Right kidney (tissue), 1 donor: ENCODE results near the gene ZNF574.

ENCODE experiments used
- DNase-seq: peaks from one replicate; pipeline ENCODE4 v3.0.0-alpha.2; 2016

ZNF574 gene

DNA sequence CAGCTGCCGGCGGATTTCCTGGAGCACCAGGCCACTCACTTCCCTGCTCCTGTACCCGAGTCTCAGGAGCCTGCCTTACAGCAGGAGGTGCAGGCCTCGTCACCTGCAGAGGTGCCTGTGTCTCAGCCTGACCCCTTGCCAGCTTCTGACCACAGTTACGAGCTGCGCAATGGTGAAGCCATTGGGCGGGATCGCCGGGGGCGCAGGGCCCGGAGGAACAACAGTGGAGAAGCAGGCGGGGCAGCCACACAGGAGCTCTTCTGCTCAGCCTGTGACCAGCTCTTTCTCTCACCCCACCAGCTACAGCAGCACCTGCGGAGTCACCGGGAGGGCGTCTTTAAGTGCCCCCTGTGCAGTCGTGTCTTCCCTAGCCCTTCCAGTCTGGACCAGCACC is 3.3 kb downstream of the ZNF574 start:
- no peak for DNase-seq

DNA sequence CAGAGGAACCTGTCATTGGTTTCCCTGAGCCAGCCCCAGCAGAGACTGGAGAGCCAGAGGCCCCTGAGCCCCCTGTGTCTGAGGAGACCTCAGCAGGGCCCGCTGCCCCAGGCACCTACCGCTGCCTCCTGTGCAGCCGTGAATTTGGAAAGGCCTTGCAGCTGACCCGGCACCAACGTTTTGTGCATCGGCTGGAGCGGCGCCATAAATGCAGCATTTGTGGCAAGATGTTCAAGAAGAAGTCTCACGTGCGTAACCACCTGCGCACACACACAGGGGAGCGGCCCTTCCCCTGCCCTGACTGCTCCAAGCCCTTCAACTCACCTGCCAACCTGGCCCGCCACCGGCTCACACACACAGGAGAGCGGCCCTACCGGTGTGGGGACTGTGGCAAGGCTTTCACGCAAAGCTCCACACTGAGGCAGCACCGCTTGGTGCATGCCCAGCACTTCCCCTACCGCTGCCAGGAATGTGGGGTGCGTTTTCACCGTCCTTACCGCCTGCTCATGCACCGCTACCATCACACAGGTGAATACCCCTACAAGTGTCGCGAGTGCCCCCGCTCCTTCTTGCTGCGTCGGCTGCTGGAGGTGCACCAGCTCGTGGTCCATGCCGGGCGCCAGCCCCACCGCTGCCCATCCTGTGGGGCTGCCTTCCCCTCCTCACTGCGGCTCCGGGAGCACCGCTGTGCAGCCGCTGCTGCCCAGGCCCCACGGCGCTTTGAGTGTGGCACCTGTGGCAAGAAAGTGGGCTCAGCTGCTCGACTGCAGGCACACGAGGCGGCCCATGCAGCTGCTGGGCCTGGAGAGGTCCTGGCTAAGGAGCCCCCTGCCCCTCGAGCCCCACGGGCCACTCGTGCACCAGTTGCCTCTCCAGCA is 4.2 kb downstream of the ZNF574 start:
- DNase-seq: no peak

DNA sequence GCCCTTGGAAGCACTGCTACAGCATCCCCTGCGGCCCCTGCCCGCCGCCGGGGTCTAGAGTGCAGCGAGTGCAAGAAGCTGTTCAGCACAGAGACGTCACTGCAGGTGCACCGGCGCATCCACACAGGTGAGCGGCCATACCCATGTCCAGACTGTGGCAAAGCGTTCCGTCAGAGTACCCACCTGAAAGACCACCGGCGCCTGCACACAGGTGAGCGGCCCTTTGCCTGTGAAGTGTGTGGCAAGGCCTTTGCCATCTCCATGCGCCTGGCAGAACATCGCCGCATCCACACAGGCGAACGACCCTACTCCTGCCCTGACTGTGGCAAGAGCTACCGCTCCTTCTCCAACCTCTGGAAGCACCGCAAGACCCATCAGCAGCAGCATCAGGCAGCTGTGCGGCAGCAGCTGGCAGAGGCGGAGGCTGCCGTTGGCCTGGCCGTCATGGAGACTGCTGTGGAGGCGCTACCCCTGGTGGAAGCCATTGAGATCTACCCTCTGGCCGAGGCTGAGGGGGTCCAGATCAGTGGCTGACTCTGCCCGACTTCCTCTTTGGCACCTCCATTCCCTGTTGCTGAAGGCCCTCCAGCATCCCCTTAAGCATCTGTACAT is 4.9 kb downstream of the ZNF574 start:
- DNase-seq: no peak

DNA sequence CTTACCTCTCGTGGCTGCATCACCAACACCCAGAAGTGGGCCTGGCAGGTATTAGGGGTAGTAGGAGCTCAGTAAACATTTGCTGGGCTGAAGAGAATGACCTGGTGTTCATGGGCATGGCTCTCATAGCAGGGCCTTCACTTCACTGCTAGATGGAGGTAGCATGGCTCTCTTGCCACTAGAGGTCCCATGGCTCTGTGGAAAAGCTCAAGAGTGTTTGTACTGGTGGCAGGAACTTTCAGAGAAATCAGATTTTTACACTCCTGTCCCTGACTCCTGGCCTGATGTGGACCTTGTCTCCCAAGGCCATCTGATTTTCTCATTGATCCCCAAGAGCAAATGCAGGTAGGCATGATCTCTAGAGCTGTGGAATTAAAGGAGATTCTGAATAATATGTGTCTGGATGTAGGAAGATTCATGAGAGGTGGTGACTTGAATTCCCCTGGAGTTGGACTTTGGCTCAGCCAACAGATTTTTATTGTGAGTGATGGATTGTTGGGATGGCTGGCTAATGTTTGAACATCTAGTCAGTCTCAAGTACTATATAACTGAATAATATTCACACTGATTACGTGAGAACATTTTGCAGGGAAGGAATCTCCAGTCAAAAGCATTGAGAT is 5.7 kb downstream of the ZNF574 start:
- no peak for DNase-seq

DNA sequence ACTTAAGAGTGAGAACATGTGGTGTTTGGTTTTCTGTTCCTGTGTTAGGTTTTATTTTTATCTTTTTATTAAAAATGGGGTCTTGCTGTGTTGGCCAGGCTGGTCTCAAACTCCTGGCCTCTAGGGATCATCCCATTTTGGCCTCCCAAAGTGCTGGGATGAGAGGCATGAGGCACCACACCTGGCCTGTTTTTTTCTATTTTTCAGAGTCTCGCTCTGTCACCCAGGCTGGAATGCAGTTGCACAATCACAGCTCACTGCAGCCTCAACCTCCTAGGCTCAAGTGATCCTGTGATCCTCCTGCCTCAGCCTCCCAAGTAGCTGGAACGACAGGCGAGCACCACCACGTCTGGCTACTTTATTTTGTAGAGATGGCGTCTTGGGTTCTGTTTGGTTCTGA is 7.6 kb downstream of the ZNF574 start:
- DNase-seq: no peak

DNA sequence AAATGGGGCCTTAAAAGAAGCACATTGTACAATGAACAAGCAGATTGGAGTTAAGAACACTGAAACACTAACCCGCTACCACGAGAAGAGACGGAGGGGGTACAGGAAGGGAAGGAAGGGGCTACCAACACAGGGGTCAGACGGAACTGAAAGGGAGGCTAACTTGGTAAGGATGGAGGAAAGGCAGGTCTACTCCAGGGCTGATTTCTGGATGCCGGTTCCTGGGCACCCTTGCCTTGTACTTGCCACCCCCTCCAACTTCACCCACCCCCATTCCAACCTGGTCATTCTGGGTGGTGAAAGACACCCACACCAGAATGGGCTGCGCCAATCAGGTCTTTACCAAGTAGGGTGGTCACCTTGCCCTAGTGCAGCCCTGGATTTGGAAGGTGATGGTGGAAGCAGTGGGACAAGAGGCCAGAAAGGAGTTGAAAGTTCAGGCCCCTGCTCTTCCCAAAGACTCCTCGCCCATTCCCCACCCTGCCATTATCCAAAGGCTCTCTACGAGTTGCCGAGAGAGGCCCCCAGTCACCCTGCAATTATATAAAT is 10.3 kb downstream of the ZNF574 start:
- DNase-seq: no peak

DNA sequence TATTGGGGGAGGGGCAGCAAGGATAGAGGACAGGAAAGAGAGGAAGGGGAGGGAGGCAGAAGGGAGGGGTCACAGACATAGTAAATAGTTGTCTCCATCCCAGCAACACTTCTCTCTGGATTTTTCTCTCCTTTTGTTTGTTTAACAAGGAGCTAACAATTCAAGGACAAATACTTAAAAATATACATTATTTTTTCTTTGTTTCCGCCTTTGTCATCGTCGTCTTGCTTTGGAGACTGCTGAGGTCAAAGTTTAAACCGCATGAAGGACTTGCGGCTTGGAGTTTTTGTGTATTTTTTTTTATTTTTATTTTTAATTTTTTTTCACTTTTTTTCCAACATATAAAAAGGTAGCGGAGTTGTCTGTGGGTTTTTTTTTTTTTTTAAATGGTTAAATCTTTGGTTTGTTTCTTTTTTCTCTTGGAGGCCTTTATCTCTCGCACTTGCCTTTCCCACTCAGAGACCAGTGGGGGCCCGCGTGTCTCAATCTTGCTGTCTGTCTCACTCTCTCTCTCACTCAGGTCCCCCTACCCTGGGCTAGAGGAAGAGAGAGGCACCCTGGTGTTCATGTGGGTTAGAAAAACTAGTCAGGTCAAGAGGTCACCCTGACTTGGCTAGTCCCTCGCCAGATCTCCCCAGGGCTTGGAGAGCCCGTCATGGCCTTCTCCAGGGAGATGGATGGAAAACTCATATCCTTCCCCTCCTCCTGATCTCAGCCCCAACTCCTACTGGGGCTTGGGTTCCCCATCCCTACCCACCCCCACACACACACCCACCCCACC is 11.0 kb downstream of the ZNF574 start:
- no peak for DNase-seq

DNA sequence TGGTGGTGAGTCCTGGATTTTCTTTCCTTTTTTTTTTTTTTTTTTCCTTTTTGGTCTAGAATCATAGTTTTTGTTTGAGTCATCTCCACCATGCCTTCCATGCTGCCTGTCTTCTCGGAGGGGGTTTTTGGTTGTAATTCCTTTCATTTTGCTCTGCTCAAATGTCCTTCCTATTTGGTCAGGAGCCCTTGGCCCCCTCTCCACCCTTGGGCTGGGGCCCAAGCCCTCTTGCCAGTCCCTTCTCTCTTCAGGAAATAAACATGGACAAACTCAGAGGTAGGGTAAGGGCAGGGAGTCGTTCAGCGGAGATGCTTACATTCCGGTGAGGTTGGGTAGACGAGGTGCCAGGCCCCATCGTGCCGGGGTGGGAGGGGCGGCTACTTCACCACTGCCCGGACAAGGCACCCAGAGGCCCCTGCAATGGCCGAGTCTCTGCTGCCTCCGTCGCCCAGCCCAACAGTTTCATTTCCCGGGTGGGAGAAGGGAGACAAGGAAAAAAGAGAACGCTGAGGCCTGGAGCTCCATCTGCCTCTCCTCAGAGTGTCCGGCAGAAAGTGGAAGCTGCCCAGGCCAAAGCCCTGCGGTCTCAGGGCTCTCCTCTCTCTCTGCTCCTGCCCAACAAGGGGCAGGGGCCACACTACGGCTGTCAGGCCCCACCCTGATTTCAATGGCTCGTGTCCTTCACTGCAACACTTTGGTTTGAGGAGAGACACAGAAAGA is 12.7 kb downstream of the ZNF574 start:
- DNase-seq: no peak

DNA sequence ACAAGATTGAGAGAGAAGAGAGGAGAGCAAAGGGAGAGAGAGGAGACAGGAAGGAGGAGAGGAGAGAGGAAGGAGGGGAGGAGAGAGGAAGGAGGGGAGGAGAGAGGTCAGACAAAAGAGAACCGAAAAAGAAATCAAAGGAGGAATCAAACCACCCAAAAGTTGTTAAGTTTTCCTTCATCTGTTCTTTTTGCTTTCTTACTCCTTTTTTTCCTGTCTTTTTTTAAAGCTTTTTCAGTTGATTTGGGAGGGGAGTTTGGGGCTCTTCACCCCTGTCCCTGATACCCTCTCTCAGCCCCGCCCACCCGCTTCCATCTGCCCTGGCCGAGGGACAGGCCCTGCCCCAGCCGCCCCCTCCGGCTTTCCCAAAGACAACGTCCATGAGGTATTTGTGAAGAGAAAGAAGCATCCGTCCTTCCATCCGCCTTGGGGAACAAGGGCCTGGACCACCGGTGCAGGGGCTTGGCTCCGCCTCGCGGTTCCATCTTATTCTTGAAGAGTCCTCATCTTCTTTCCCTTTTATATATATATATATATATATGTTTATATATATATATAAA is 13.3 kb downstream of the ZNF574 start:
- DNase-seq: no peak

DNA sequence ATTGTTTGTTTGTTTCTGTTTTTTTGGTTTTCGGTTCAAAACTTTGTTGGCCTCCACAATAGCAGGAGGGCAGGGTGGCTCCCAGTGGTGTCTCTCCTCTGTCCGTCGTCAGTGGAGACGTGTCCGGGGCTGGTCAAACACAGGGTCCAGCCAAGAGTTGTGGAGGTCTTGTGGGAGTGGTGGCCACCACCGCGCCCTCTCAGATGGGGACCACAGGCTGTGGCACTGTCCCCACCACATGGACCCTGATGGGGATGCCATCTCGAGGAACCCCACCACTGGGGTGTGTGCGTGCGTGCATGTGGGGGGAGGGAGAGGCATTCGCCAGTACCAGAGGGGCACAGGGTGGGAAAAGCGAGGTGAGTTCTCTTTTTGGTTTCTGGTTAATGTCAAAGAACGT is 13.8 kb downstream of the ZNF574 start:
- DNase-seq: no peak

DNA sequence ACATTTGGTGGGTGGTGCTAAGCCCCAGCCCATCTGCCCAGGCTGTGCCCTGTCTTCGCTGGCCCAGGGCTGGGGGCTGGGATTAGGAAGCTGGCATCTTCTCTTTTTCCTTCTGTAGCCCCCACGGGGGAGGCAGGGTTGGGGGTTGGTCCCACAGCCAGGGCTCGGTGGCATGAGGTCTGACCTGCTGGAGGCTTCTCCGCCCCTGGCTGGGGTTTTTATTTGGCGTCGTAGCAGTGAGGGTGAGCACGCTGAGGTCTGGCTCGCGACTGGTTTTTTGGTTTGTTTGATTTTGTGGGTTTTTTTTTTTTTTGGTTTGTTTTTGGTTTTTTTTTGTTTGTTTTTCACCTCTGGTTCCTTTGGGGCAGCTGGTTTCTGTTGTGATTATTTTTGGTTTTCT is 14.7 kb downstream of the ZNF574 start:
- DNase-seq: no peak

DNA sequence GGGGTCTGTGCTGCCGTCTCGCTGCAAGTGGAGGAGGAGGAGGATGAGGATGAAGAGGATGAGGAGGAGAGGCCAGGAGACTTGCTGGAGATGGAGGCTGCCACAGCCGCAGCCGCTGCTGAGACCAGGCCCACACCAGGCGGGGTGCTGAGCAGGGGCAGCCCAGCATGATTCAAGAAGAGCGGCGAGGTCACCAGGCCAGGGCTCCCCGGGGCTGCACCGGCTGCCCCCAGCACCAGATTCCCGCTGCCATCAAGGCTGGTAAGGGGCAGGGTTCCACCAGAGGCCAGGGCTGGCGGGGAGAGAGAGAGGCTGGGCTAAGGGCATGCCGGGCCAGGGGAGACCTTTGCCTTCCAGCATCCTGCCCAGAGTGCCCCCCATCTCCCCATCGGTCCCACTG is 15.3 kb downstream of the ZNF574 start:
- DNase-seq: no peak

DNA sequence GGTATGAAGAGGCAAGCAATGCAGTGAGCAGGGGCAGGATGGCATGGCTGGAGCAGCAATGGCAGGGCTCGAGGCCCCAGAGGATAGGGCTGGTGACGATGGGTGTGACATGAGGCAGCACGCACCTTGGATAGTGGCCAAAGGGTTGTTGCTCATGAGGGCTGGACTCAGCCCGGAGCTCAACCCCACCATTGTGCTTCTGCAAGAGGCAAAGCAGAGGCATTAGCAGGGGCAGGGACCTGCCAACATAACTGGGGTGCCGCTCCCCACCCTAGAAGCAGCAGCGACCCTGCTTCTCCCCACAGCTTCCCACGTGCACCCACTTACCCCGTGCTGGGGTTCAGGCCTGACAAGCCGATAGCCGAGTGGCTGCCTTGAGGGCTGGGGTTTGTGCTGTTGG is 15.8 kb downstream of the ZNF574 start:
- no peak for DNase-seq

DNA sequence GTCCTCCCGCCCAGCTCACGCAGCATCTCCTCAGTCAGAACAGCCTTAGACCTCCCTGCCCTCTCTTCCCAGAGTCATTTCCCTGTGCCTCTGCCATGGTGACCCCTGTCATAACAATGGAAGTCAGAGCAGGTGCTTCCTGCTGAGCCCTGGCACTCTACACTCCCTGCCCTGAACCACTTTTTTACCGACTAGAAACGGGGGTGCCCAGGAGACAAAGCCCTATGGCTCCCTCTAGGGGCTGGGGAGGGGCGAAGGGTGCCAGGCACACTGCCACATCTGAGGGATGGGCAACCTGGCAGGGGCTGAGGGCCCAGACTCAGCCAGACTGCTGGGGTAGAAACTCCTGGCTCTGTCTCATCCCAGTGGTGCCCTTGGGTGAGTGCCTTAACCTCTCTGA is 16.4 kb downstream of the ZNF574 start:
- DNase-seq: no peak

DNA sequence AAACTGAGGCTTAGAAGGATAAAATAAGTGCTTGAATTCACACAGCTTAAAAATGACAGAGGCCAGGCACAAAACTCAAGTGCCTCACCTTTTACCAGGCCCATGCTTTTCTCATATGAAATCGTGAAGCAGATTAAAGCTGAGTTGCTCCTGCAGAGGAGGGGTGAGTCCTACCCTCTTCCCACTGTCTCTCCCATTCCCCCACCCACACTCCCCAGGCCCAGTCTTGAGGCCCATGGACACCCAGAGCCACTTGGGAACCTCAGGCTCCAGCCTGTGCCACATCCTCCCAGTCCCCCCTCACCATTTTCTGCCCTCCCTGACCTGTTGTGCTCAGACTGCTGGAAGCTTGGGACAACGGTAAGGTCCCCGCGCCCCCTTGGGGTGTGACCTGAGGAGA is 17.5 kb downstream of the ZNF574 start:
- no peak for DNase-seq

DNA sequence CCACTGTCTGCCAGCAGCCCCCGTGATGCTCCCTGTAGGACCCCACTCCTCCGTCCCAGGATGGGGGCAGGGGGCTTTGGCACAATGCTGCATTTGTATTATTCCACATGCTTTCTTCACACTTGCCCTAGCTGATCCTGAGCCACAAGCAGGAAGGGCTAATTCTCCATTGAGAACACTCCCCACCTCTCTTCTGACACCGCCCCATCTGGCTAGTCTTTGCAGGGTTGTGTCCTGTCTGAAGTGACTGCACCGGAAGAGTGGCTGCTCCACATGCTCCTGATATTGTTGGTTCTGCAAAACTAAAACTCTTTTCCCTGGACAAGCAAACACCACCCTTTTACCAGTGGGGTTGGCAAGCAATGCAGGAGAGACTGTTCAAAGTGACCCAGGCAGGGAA is 18.0 kb downstream of the ZNF574 start:
- DNase-seq: no peak

DNA sequence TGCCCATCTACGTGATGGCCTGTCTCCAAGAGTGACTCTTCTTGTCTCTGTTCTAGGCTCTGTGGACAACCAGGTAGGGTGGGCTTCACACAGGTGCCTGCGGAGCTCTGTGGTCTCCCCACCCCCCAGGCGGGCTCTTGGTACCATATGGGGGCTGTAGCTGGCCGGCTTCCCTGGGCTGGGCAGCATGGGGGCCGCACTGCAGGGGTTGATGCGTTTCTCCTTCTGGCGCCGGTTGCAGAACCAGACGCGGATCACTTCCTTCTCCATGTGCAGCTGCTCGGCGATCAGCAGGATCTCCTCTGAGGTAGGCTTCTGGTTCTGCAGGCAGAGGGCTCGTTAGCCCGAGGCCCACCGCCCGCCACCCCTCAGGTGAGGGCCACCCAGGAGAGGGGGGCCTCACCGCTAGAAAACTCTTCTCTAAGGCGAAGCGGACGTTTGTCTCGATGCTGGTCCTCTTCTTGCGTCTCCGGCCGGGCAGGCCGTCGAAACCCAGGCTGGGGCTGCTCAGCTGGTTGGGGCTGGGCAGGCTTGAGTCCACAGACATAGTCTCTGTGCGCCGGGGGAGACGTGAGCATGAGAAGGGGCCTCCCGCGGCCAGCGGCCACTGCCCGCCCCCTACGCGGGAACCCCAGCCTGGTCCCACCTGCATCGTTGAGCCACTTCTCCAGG is 19.3 kb downstream of the ZNF574 start:
- DNase-seq: no peak

DNA sequence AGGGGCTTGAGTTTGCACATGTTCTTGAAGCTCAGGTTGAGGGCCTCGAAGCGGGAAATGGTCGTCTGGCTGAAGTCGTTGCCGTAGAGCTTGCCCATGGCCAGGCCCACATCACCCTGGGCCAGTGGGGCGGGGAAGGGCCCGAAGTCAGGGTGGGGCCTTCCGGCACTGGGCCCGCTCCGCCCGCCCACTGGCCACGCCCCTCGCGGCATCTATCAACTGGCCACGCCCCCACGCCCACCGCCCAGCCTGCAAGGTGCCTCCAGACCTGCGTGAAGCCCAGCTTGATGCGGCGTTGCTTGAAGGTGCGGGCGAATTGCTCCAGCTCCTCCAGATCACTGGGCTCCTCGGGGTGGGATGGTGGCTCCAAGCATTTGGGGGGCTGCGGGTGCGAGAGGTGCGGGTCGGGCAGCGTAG is 19.9 kb downstream of the ZNF574 start:
- DNase-seq: no peak

DNA sequence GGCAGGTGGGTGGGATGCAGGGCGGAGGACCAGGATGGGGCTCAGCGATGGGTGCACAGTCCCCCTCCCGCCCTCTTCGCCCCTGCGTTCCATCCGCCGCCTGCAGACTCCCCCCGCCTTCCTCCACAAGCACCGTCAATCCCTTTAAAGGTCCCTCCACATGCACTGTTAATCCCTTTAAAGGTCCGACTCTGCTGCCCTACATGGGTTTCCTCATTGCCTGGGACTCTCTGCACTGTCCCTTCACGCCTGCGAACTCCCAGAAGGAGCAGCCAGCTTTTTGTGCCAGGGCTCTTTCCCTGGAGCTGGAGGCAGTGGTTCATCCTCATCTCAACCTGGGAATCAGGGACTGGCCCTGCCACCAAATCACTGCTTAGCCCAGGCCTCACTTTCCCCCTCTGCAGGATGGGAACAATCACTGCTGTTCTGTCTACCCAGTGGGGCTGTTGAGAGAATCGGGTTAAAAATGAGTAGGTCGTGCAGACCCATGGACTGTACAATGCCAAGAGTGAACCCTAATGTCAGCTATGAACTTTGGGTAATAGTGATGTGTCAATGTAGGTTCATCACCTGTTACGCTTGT is 20.4 kb downstream of the ZNF574 start:
- no peak for DNase-seq

DNA sequence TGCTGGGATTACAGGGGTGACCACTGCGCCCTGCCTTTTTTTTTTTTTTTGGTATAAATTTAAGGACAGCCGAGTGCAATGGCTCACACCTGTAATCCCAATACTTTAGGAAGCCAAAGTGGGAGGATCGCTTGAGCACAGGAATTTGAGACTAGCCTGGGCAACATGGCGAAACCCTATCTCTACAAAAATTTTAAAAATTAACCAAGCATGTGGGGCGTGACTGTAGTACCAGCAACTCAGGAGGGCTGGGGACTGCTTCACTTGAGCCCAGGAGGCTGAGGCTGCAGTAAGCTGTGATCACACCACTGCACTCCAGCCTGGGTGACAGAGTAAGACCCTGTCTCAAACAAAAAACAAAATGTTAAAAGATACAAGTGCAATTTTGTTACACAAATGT is 21.5 kb downstream of the ZNF574 start:
- no peak for DNase-seq

DNA sequence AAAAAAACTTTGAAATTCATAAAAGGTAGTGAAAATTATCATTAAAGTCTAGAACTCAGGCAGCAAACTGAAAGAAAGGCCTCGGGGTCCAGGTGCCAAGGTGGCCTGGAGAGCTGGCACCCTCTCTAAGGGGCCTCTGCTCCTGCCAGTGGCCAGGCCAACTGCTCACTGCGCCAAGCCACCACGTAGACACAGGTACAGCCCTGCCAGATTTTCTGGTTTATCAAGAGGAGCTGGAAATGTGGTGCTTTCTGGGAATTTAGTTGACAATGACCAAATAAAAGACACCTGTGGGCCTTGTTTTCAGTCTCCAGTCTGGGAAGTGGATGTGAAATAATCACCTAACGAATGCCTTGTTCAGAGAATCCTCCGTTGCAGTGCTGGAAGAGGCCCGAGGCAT is 22.8 kb downstream of the ZNF574 start:
- no peak for DNase-seq
